DMS114 treated with DMSO at 0.1 percent for 48 hours (cell line): Measurements from ENCODE around the gene SMYD5.

Experiments
- DNase-seq: peaks from one replicate; lab custom pipeline; 2025; ENCODE audit not compliant: unreplicated experiment; lab: John Stamatoyannopoulos, UW

Gene SMYD5

DNA sequence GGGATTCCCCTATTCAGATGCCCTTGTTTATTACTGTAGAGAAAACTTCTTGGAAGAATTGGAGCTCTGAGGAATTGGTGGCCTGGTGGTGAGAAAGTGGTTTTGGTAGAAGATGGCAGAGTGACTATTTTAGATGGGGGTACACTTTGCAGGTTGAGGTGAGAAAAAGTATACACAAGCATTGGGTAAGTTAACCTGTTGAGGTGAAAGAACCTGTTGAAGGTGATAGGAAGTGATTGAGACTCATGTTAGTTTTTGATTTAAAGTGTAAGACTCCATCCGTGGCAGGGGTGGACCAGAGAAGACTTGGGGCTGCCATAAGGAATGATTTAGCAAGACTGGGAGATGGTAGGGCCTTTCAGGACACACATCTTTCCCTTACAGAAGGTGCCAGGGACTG, 23.1 kb downstream of the SMYD5 start:
- no peak for DNase-seq

DNA sequence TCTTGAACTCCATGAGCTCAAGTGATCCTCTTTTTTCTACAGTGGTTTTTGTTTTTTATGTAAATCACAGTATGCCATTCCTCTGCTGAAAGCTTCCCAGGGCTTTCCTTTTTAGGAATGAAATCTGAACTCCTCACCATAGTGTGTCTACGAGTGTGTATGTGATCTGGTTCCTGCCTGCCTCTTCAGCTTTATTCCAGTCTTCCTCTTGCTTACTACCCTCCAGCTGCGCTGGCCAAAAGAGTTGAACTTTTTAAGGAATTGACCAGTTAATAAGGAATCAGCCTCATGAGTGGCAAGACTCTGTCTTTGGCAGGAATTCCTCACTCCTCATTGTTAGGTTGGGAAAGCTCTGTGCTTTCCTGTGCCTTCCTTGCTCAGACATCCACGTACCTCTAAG, 24.1 kb downstream of the SMYD5 start:
- DNase-seq = no peak

DNA sequence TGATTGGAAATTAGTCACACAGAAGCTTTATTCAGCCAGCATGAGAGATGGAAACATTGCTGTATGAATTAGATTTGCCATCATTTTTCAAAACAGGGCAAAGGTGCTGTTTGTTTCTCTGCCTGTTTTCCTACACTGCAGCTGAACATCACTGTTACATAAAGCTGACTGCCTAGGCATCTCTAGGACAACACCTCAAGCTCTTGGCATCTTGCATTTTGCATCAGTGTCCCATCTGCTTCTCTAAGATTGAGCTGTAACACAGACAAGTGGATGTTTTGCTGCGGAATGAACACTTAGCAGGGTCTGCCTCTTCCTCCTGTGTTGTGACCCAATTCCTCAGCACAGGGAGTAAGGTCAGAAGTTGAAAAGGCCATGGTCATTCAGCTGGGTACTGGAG, 24.9 kb downstream of the SMYD5 start:
- no peak for DNase-seq

DNA sequence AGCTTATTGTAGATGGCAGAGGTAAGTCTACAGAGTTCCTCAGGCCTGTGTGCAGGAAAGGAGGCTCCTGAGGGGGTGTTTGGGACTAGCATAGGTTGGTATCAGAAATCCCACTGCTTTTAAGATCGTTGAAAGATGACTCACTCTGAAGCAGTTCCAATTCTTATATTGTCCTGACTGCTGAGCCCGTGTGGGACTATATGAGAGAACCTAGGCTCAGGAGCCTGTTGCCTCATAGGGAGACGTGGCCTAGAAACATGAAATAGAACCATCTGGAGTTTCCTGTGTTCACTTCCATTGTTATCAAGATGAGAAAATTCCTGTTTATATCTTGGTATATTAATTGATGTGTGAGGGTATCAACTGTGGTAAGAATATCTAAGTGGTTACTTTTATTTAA, 25.7 kb downstream of the SMYD5 start:
- DNase-seq = no peak

DNA sequence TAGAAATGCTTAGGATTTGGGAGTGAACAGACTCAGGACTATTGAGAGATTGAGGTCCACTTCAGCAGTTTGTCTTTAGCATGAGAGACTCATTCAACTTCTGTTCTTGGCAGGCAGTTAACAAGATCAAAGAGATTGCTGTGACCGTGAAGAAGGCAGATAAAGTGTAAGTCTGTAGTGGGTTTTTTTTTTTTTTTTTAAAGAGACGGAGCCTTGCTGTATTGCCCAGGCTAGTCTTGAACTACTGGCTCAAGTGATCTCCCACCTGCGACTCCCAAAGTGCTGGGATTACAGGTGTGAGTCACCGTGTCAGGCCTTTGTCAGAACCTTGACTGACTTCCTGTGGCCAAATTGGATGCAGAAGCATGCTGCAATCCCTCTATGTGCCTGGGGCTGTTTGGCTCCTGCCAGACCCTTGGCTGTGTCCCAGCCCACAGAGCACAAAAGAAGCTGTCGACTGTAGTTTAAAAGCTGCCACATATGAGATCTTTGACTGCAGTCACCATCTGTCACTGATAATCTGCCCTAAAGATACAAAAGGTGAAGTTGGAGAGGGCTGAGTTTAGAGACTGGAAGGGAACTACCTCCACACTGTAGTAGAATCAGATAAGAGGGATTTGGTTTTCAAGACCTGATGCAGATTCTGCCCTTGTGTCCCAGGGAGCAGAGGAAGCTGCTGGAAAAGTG, 30.0 kb downstream of the SMYD5 start:
- DNase-seq = no peak

DNA sequence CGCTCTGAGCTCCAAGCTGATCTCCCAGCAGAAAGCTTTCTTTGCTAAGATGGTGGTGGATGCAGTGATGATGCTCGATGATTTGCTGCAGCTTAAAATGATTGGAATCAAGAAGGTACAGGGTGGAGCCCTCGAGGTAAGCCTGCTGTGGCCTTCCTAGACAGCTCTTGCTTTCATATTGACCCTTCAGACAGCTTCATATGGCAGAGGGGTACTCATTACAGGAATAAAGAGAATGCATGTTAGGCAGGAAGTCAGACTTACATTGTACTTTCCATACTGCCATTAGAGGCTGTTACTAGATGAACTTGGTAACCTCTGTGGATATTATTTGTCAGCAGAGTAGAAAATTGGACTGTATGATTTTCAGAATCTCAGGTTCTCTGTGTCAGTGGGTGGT, 30.5 kb downstream of the SMYD5 start:
- DNase-seq = no peak

DNA sequence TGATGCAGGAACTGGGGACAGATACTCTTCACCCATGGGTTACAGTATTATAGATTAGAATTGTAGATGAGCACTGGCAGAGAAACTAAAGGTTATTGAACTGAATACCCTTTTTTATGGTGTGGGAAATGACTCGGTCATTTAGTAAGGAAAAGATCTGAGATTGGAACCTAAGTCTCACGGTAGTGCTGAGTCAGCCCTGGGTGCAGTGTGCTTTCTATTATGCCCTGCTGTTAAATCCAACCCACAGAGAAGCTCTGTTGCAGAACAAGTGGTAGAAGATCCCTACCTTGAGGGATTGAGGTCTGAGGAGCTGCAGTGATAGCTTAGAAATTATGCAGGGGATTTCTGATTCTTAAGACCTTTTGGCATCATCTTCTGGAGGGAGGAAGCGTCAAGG, 32.8 kb downstream of the SMYD5 start:
- no peak for DNase-seq

DNA sequence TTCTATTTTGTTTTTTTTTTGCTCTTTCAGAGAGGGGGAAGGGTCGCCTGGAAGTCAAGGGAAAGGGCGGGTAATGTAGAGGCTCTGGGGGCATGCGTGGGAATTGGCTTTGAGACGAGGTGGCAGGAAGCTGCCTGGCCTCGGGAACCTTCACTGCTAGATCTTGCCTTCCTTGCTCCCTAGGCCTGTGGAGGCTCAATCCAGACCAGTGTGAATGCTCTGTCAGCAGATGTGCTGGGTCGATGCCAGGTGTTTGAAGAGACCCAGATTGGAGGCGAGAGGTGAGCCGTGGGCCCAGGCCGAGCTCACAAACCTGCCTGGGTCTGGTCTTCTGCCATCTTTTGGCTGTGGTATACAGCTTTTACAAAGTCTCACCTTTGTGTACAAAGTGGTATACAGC, 35.6 kb downstream of the SMYD5 start:
- no peak for DNase-seq

DNA sequence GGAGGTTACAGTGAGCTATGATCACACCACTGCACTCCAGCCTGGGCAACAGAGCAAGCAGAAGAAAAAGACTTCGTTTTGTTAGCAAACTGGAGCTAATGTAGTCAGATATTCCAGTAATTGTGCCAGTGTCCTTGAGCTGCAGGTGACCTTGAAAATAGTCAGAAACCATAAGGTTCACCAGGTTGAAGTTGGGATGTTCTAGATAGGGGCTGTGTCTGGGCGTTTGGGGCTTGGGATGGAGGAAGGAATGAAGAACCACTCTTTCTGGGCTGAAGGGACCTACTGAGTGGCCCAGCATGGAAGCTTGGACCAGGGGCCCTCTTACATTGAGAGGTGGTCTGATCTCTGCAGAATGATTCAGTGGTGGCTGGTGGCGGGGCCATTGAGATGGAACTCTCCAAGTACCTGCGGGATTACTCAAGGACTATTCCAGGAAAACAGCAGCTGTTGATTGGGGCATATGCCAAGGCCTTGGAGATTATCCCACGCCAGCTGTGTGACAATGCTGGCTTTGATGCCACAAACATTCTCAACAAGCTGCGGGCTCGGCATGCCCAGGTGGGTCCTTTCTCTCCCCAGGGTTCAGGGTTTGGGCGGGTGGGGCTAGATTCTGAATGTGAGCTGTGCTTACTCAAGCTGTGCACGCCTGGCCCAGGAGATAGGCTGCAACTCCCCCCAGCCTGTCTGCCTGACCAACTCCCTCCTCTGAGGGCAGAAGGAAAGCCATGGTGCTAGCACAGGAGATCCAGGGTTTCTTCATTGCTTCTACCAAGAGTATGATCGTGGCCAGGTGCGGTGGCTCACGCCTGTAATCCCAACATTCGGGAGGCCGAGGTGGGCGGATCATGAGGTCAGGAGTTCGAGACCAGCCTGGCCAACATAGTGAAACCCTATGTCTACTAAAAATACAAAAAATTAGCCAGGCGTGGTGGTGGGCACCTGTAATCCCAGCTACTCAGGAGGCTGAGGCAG, 37.1 kb downstream of the SMYD5 start:
- DNase-seq = no peak

DNA sequence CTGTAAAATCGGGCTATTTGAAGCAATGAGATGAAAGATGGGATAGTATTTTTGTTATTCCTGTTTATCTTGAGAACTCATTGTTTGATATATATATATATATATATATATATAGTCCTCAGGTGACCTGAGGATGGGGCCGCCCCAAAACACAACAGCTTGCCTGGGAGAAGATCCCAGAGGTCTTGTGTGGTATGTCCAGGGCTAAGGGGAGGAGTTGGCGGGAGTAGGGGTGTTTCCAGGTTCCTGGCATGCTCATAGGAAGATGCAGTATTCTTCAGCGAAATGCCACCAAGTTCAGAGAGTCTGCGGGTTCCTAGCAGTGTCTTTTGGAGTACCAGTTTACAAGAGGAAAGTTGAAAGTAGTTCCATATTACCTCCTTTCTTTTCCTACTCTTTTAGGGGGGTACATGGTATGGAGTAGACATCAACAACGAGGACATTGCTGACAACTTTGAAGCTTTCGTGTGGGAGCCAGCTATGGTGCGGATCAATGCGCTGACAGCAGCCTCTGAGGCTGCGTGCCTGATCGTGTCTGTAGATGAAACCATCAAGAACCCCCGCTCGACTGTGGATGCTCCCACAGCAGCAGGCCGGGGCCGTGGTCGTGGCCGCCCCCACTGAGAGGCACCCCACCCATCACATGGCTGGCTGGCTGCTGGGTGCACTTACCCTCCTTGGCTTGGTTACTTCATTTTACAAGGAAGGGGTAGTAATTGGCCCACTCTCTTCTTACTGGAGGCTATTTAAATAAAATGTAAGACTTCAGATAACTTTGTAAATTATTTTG, 38.4 kb downstream of the SMYD5 start:
- DNase-seq = no peak

DNA sequence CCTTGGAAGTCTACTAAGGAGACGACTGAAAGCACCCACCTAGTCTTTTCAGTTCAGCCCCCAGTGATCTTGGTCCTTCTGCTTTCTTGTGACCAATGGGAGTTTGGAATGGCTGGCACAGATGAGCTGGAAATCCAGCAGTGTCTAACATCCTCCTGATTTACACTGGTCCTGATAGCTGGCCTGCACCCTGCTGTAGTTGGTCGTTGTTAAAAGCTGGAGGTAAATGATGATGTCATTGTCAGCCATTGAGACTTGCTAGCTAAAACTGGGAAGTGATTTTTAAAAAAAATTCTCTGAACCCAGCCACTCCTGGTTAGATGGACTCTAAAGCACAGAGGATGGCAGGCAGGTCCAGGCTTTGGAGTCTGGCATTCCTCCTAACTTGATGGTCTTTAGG, 39.4 kb downstream of the SMYD5 start:
- no peak for DNase-seq

DNA sequence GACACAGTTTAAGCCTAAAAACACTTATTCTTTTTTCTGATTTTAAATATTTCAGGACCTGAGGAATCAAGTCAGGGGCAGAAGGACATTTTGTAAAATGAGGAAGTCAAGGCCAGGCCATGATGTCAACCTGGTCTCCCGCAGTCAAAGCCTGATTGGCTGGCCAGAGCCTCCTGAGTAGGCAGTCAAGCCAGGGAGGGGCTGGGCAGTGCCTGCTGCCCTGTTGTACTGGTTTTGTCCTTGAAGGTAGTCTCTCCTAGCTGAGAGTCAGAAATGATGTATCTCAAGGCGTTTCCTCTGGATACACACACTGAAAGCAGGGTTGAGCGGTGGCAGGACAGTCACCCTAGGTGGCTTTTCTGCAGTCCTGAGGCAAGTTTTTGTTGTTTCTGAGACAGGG, 39.9 kb downstream of the SMYD5 start:
- DNase-seq = no peak

DNA sequence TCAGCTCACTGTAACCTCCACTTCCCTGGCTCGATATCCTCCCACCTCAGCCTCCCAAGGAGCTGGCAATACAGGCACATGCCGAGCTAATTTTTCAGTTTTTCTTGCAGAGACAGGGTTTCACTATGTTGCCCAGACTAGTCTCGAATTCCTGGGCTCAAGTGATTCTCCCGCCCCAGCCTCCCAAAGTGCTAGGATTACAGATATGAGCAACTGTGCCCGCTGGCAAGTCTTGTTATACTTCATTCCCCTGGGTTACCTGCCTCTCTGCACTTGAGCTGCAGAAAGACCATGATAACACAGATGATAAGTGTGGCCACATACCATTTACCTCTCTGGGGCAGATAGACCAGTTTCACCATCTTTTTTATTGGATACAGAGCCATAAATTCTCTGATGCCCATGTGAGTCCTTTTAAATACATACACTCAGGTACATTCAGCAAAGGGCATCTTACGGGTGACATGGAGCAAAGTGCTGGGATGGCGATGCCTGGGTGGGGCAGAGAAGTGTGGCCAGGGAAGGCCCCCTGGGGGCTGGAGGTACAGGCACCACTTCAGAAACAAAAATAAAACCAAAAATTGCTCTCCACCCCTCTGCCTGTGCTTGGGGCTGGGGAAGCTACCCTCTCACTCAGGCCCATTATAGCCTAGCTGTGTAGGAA, 40.4 kb downstream of the SMYD5 start:
- no peak for DNase-seq

DNA sequence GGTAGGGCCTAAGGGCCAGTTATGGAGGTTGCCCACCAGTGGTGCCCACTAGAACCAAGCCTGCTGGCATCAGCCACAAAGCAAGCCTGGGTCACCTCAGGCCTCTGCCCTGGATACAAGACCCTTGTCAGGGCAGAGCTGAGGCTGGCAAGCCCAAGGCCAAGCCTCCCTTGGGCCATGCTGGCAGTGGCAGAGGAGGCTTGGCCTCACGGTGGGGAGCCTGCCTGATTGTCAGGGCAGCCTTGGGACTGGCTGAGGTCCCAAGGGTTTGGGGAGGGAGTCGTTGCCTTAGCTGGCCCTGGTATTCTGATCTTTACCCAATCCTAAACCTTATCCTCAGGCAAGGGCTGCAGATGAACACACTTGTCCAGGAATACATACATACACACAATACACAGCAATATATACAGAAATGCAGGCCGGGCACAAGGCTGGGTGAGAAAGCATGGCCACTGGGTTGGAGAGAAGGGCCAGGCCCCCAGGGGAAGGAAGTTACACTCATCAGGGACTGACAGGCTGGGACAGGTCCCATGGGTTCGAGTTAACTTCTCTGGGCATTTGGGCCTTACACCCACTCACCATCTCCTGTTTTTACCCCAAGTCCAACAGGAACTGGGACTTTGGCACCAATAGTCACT, 41.1 kb downstream of the SMYD5 start:
- no peak for DNase-seq

DNA sequence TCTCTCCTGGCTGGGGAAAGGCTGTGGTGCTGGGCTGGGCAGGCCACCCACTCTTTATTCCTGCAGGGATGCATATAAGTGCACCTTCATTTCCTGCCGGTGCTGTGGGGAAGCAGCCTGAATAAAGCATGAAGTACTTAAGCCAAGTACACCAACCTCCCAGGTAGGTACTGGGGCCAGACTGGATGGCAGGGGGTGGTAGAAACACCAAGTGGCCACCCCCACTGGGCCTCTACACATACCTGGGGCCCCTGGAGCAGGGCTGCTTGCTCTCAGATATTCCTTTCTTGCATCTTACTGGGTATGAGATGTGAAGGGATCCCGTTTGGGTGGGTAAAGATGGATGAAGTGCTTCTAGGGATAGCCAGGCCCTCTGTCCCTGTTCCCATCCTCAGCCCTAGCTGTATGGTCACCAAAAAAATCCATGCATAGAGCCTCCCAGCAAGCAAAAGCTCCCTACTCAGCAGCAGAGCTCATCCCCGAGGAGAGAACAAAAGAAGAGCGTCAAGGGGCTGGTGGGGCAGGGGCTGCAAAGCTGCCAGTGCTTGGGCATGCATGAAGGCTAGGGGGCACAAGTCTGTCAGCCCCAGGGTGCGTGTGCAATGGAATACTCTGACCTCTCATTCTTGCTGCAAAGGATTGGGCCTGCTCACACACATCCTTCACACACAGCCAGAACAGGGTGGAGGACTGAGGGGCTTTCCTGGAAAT, 42.0 kb downstream of the SMYD5 start:
- no peak for DNase-seq

DNA sequence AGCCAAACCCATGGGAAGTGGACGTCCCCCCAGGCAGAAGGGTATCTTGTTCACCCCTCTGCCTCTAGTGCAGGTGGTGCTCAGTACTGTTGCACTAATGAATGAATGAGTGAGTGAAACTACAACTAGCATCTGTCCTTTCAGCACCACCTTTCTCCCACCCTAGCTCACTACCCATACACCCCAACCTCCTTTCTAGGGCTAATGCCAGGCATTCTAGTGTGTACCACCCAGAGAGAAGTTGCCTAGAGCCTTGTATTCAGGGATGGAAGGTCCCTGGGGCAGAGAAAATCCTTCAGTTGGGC, 42.5 kb downstream of the SMYD5 start:
- DNase-seq = no peak

DNA sequence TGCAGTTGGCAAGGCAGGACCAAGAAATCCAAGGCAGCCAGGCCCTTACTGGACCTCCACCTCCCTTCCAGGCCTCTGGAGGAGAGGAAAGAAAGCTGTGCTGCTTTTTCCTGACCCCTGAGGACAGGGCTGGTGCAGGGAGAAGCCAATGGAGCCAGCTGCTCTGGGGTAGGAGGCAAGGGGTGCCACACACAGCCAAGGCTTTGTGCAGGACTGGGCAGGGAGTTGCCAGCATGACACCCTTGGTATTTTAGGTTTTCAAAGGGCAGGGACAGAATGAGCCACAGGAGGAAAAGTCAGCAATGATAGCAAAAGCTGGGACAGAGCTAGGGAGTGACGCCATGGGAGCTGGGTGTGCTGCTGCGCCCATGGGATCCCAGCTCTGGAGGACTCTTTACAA, 43.0 kb downstream of the SMYD5 start:
- no peak for DNase-seq

DNA sequence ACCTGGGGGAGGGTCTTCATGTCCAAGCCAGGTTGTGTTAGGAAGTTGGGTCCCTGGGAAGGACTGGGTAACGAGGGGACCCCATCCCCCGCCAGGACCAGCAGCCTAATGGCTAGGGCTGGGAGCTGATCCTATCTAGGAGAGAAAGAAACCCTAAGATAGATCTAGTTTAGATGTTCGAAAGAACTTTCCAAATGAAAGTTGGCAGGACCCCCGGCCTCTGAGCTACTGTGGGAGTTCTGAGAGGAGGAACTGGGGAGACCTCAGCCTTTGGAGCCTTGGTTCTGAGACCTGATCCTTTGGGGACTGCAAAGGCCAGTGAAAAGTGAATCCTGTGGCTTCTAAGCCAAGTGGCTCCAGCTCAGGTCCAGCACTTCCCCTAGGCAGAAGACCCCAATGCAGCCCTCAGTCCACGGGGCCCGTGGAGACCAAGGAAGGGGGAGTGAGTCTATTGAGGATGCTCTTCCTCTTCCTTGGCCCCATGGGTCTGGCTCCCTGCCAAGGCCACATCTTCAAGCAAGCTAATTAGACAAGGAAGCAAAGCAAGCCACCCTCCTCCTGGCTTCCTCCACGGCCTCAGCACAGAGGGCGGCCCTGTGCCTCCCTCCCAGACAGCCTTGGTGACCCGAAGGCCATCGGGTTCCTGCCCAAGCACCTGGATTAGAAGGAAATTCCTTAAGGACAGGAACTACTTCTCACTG, 43.5 kb downstream of the SMYD5 start:
- DNase-seq = no peak

DNA sequence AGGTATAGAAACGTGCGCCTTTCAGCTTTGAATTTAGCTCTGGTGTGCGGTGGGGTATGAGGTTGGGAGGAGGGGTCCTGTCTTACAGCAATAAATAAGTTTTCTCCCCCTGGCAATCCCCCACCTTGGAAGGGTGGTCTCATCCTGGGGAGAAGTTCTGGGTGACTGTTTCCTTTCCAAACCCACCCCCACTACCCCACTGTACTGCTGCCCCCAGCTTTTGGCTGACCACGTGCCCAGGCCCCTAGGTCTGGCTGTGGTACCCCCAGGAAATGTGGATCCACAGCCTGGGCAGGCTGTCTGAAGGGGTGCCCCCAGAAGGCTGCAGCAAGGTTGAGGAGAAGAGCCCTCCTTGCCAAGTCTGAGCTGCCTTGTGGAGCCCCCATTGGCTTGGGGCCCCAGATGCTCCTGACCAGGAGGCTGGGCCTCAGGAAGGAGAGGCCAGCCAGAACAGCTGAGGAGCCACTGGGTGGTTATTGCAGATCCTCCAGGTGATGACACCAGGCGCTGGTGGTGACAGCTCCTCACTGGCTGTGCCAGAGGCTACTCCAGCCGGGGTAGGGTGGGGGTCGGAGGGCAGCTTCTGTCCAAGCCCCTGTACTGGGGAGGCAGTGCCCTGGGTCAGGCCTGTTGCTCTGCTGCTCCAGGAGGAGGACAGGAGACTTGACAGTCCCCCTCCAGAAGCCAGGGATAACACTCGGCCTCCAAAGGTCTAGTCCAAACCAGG, 44.3 kb downstream of the SMYD5 start:
- no peak for DNase-seq
